IMR-90 (cell line): ENCODE measurements around the gene GABRR3. TPM values are rescaled to one million over a fixed set of nuclear protein-coding genes. Genes with fewer than 3 reads are reported as not detected.

ENCODE experiments used
- ATAC-seq: fragments of 200-7000 bp; cut with Tn5 transposase; 2 replicates; pipeline ENCODE4 v1.9.1; 2020; ENCODE audit warnings: low read depth, mild to moderate bottlenecking, moderate library complexity
- BruUV-seq: library from RNA; stranded (reverse); fragments of 400-500 nt; replicated peaks from 2 replicates; lab custom pipeline; 2021; lab: Mats Ljungman, UMichigan
- CTCF ChIA-PET: fragments of 300-600 bp; formaldehyde crosslinking; extraction: SDS; loops from one replicate; lab custom pipeline; 2021; ENCODE audit warnings: antibody characterized with exemption; lab: Yijun Ruan, JAX
- POLR2A ChIA-PET: fragments of 300-600 bp; sonication (Branson Sonifier 250); formaldehyde crosslinking; loops from one replicate; lab custom pipeline; 2022; ENCODE audit warnings: antibody characterized with exemption; ENCODE audit not compliant: unreplicated experiment; lab: Charles Lee
- DNase-seq: peaks from one replicate; pipeline ENCODE4 v3.0.0; 2013
- H2AFZ ChIP-seq: replicated peaks from 2 replicates; pipeline ENCODE3; 2013; ENCODE audit warnings: low read length, mild to moderate bottlenecking; ENCODE audit not compliant: poor library complexity
- H2AK5ac ChIP-seq: 2 replicates; pipeline ENCODE4 v1.6.1; 2013; ENCODE audit warnings: low read depth, low read length, inconsistent platforms
- H2AK9ac ChIP-seq: replicated peaks from 2 replicates; pipeline ENCODE3; 2013; ENCODE audit warnings: mild to moderate bottlenecking, low read depth, low read length, moderate library complexity; ENCODE audit not compliant: poor library complexity
- H2BK120ac ChIP-seq: 2 replicates; pipeline ENCODE4 v1.6.1; 2013; ENCODE audit warnings: low read depth, low read length, inconsistent platforms
- H2BK15ac ChIP-seq: 3 replicates; pipeline ENCODE4 v1.6.1; 2013; ENCODE audit warnings: low read depth, low read length, inconsistent platforms
- H2BK20ac ChIP-seq: 2 replicates; pipeline ENCODE4 v1.6.1; 2013; ENCODE audit warnings: low read depth, mild to moderate bottlenecking, inconsistent platforms, low read length, moderate library complexity
- H2BK5ac ChIP-seq: 2 replicates; pipeline ENCODE4 v1.6.1; 2013; ENCODE audit warnings: mild to moderate bottlenecking, low read depth, low read length, inconsistent platforms; ENCODE audit not compliant: poor library complexity, severe bottlenecking
- H3K14ac ChIP-seq: replicated peaks from 2 replicates; pipeline ENCODE4 v1.6.1; 2013; ENCODE audit warnings: low read depth, low read length, inconsistent platforms
- H3K18ac ChIP-seq: 2 replicates; pipeline ENCODE4 v1.6.1; 2013; ENCODE audit warnings: low read depth, low read length, control low read depth
- H3K23ac ChIP-seq: 2 replicates; pipeline ENCODE4 v1.6.1; 2013; ENCODE audit warnings: low read depth, low read length, inconsistent platforms
- H3K27ac ChIP-seq: 2 replicates; pipeline ENCODE4 v1.5.1; 2013; ENCODE audit warnings: mild to moderate bottlenecking, control low read depth, low read length; ENCODE audit not compliant: insufficient read depth
- H3K27me3 ChIP-seq: 2 replicates; pipeline ENCODE4 v1.6.1; 2013; ENCODE audit warnings: low read length; ENCODE audit not compliant: control insufficient read depth, insufficient read depth
- H3K36me3 ChIP-seq: 2 replicates; pipeline ENCODE4 v1.6.1; 2013; ENCODE audit warnings: low read length, mixed read lengths; ENCODE audit not compliant: control insufficient read depth, insufficient read depth
- H3K4ac ChIP-seq: 2 replicates; pipeline ENCODE4 v1.6.1; 2013; ENCODE audit warnings: low read depth, low read length, inconsistent platforms
- H3K4me1 ChIP-seq: 2 replicates; pipeline ENCODE4 v1.6.1; 2013; ENCODE audit warnings: low read length, mixed read lengths; ENCODE audit not compliant: control insufficient read depth, insufficient read depth
- H3K4me2 ChIP-seq: 2 replicates; pipeline ENCODE4 v1.6.1; 2013; ENCODE audit warnings: low read depth, mild to moderate bottlenecking, control low read depth, low read length, moderate library complexity
- H3K4me3 ChIP-seq: 2 replicates; pipeline ENCODE4 v1.5.1; 2013; ENCODE audit warnings: low read depth, mild to moderate bottlenecking, control low read depth, low read length, moderate library complexity; ENCODE audit not compliant: insufficient read depth
- H3K56ac ChIP-seq: 2 replicates; pipeline ENCODE4 v1.6.1; 2013; ENCODE audit warnings: low read length, inconsistent platforms; ENCODE audit not compliant: insufficient read depth; ENCODE audit errors: extremely low read depth
- H3K79me1 ChIP-seq, 2 experiments: 2 replicates each; pipeline ENCODE4 v1.6.1; 2013; ENCODE audit warnings: low read length in 2 of 2, inconsistent platforms in 1 of 2, low read depth in 1 of 2
- H3K9ac ChIP-seq: 2 replicates; pipeline ENCODE4 v1.6.1; 2013; ENCODE audit warnings: low read depth, low read length, control low read depth
- H3K9me1 ChIP-seq: 2 replicates; pipeline ENCODE4 v1.6.1; 2013; ENCODE audit warnings: low read length, inconsistent platforms; ENCODE audit not compliant: insufficient read depth
- H3K9me3 ChIP-seq: 2 replicates; pipeline ENCODE4 v1.6.1; 2013; ENCODE audit warnings: low read length; ENCODE audit not compliant: control insufficient read depth, insufficient read depth
- H4K20me1 ChIP-seq: 2 replicates; pipeline ENCODE4 v1.6.1; 2013; ENCODE audit warnings: low read length, inconsistent platforms; ENCODE audit not compliant: insufficient read depth
- H4K5ac ChIP-seq: 2 replicates; pipeline ENCODE4 v1.6.1; 2013; ENCODE audit warnings: mild to moderate bottlenecking, low read depth, low read length, control low read depth
- H4K8ac ChIP-seq, 2 experiments: 2 replicates each; pipeline ENCODE4 v1.6.1; 2013; ENCODE audit warnings: low read depth in 2 of 2, low read length in 2 of 2, control low read depth in 1 of 2, inconsistent platforms in 1 of 2
- H4K91ac ChIP-seq: 2 replicates; pipeline ENCODE4 v1.6.1; 2013; ENCODE audit warnings: low read depth, low read length, inconsistent platforms; ENCODE audit not compliant: insufficient read depth
- ELK1 ChIP-seq: fragments of 150-350 bp; IDR thresholded peaks from 2 replicates; pipeline ENCODE4 v1.6.1; 2016; ENCODE audit warnings: low read depth, mild to moderate bottlenecking, low read length, moderate library complexity, borderline replicate concordance
- FOS ChIP-seq: fragments of 150-350 bp; IDR thresholded peaks from 2 replicates; pipeline ENCODE4 v1.6.1; 2016; ENCODE audit warnings: low read depth, low read length
- MAZ ChIP-seq: IDR thresholded peaks from 2 replicates; pipeline ENCODE4 v1.6.1; 2012; ENCODE audit warnings: low read depth, mild to moderate bottlenecking, low read length, improper control_type of control experiment, moderate library complexity, borderline replicate concordance
- MXI1 ChIP-seq: IDR thresholded peaks from 2 replicates; pipeline ENCODE4 v1.6.1; 2012; ENCODE audit warnings: low read depth, mild to moderate bottlenecking, low read length, moderate library complexity, borderline replicate concordance
- NFE2L2 ChIP-seq: fragments of 150-350 bp; IDR thresholded peaks from 2 replicates; pipeline ENCODE4 v1.6.1; 2016; ENCODE audit warnings: low read depth, mild to moderate bottlenecking, low read length
- POLR2A ChIP-seq: IDR thresholded peaks from 2 replicates; pipeline ENCODE4 v1.6.1; 2012; ENCODE audit warnings: mild to moderate bottlenecking, low read depth, low read length
- RAD21 ChIP-seq: IDR thresholded peaks from 2 replicates; pipeline ENCODE4 v1.6.1; 2012; ENCODE audit warnings: low read length, improper control_type of control experiment
- RCOR1 ChIP-seq: IDR thresholded peaks from 2 replicates; pipeline ENCODE4 v1.6.1; 2012; ENCODE audit warnings: mild to moderate bottlenecking, low read length, improper control_type of control experiment; ENCODE audit not compliant: insufficient replicate concordance
- SMC3 ChIP-seq: fragments of 150-350 bp; IDR thresholded peaks from 2 replicates; pipeline ENCODE4 v1.6.1; 2016; ENCODE audit warnings: low read depth, mild to moderate bottlenecking, antibody characterized with exemption, low read length, moderate library complexity
- WGBS, 2 experiments: methylation state at CpG; one replicate each; pipeline versions ENCODE4 v1.1.5 to v1.1.7; 2013; ENCODE audit warnings: missing lambda C conversion rate in 2 of 2; ENCODE audit not compliant: insufficient read length in 1 of 2; ENCODE audit errors: extremely low coverage in 2 of 2; 5-methylcytosine and 5-hydroxymethylcytosine counted together
- dilution Hi-C: fragments of 300-500 bp; cut with HindIII; formaldehyde crosslinking; loops from one replicate; pipeline ENCODE4 v1.14.3; 2018; ENCODE audit warnings: low sequenced_read_pairs; ENCODE audit not compliant: unreplicated experiment
- in situ Hi-C: fragments of 300-500 bp; cut with MboI; formaldehyde crosslinking; loops from 3 replicates; pipeline ENCODE4 v1.14.3; 2019; ENCODE audit warnings: low sequenced_read_pairs, inconsistent platforms, mixed read lengths
- intact Hi-C: fragments of 100-400 bp; cut with micrococcal nuclease; formaldehyde crosslinking; loops from 2 replicates; pipeline ENCODE4 v1.10.0; 2022
- polyA plus RNA-seq, 3 experiments: library from polyadenylated mRNA; depleted of rRNA; stranded (reverse); fragments of >200 nt; gene quantifications; 2 replicates each; pipeline ENCODE4 v1.2.3, GENCODE V29; 2012; ENCODE audit warnings: low replicate concordance in 1 of 3
- total RNA-seq: library from RNA; depleted of rRNA; stranded (reverse); fragments of >200 nt; gene quantifications from 2 replicates; pipeline ENCODE4 v1.2.3, GENCODE V29; 2012

GABRR3 gene
- total and polyA plus RNA-seq, 2 of the 4 experiments (the other 2 are of a cell fraction) = not detected

- ChIA-PET POLR2A (no interaction called here), CTCF (no interaction called here)
- H3K9ac ChIP-seq = no peak overlapping the region
- H2AK5ac ChIP-seq = no peak overlapping the region
- in situ Hi-C loops = no loop called here
- intact Hi-C loops = no loop called here
- H4K20me1 ChIP-seq = no peaks in the 10 kb centered on the region
- no peaks in the 10 kb centered on the region for H3K27me3 ChIP-seq
- no peak overlapping the region for H3K18ac ChIP-seq
- H2AFZ ChIP-seq = no peak overlapping the region
- BruUV-seq = no TSS peak
- no peak overlapping the region for H3K56ac ChIP-seq
- peaks cover 9% of the 10 kb centered on the region; the same call in 1 of the 2 replicates for H3K9me1 ChIP-seq
- H3K27ac ChIP-seq = no peak overlapping the region
- WGBS, 2 experiments = 80% methylated on average over 2 of the region's 5 CpGs; no CpG with 5 or more reads in 1 of the 2 experiments
- no peak overlapping the region for H4K8ac ChIP-seq
- dilution Hi-C loops = no loop called here
- peaks cover 2 to 17% of the 10 kb centered on the region in 2 experiments; a peak in 2 of 4 replicates for H3K79me1 ChIP-seq
- H4K5ac ChIP-seq = no peak overlapping the region
- H2AK9ac ChIP-seq = no peak overlapping the region
- no peak overlapping the region for H2BK15ac ChIP-seq
- H3K36me3 ChIP-seq = peaks cover 11% of the 10 kb centered on the region
- H3K23ac ChIP-seq = no peak overlapping the region
- ATAC-seq (no peak), DNase-seq (no peak)
- no peak overlapping the region for H3K4me3 ChIP-seq
- no peak overlapping the region for H4K91ac ChIP-seq
- no peak overlapping the region for H3K4me2 ChIP-seq
- H2BK120ac ChIP-seq = no peak overlapping the region
- no peak overlapping the region for H2BK20ac ChIP-seq
- H2BK5ac ChIP-seq = no peak overlapping the region
- no peak overlapping the region for H3K14ac ChIP-seq
- H3K4me1 ChIP-seq = peaks cover 9% of the 10 kb centered on the region
- H3K4ac ChIP-seq = no peak overlapping the region
- H3K9me3 ChIP-seq = no peaks in the 10 kb centered on the region
- TF ChIP-seq RCOR1 = no peak
- no peak for TF ChIP-seq RAD21
- no peak for TF ChIP-seq MAZ
- no peak for TF ChIP-seq ELK1
- no peak for TF ChIP-seq NFE2L2
- TF ChIP-seq SMC3 = no peak
- no peak for TF ChIP-seq FOS
- TF ChIP-seq MXI1 = no peak
- no peak for TF ChIP-seq POLR2A
These were observed 74.6 kb downstream of the GABRR3 start for GRCh38 chr3:97960551-97960950.
